GM12801 (cell line): ENCODE measurements around the gene SMG5.

Experiments used
- CTCF ChIP-seq: IDR thresholded peaks from one replicate; pipeline ENCODE4 v1.5.1; 2011; ENCODE audit warnings: control low read depth; ENCODE audit not compliant: insufficient read length; ENCODE audit errors: extremely low read depth

The SMG5 gene

DNA sequence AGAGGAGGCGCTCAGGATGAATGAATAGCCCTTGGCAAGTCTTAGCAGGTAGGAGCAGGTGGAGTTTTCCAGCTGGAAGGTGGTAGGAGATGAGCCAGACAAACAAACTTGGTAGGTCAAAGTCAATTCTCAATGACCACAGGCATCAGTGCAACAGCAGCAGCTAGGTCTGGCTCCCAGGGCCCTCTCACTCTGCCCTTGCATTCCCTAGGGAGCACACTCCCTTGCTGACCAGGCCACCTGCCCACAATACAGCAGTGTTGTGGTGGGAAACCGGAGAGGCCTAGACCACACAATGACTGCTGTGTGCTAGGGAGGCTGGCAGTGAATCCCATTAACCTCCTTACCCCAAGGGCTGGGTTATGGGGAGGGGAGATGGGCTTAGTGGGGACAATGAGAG lies 21.7 kb downstream of the SMG5 start:
- no peak for TF ChIP-seq CTCF

GRCh38 chr1:156259805-156260204 lies 22.8 kb downstream of the SMG5 start:
- TF ChIP-seq CTCF, result no peak

DNA sequence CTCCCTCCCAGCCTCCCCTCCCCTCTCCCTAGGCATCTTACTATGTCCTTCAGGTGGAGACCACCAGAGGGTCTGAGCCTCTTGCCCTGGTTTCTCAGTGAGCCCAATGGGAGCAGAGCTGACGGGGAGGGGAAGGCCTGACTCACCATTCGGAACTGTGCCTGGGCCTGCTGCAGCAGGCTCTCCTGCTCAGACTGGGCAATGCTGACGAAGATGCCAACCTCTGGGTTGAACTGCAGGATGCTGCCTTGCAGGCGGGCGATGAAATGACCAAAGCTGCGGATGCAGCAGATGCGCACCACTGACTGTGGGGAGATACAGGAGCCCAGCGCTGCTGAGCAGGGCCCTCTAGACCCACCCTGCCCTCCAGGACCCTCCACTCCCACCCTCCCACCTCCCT lies 23.8 kb downstream of the SMG5 start:
- no peak for TF ChIP-seq CTCF

DNA sequence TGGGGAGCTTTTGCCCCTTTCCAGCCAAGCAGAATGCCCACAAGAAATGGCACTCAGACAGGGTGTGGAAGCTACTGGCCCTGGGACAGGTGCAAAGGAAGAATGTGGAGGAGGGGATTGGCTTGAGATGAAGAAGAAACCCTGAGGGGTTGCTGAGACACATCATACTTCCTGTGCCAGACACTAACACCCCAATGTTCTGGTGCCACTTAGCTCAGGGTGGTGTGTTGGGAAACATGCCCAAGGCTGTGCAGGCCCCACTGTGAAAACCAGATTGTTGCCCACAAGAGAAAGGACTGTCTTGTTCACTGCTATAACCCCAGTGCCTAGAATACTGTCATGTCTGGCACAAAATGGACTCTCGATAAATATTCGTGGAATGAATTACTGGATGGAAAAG lies 24.9 kb downstream of the SMG5 start:
- TF ChIP-seq CTCF, result no peak

GRCh38 chr1:156253634-156254033 lies 29.0 kb downstream of the SMG5 start:
- TF ChIP-seq CTCF, result no peak

GRCh38 chr1:156251527-156251926 lies 31.1 kb downstream of the SMG5 start:
- no peak for TF ChIP-seq CTCF

DNA sequence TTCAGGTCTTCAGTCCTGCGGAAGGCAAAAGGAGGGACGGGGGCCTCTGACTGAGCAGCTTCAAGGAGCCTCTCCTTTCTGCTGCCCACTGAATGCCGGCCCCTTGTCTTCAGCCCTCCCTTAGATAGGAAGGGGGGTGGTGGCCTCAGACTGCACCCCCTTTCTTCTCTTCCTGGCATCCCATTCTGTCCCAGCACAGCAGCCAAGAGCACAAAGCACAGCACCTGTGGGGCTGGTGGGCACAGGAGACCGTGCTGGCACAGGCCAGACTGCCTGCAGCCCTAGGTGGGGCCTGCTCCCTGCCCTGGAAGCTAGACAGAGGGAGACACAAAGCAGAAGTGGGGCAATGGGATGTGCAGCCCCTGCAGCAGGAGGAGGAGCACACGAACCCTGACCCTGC lies 33.0 kb downstream of the SMG5 start:
- TF ChIP-seq CTCF, result no peak

GRCh38 chr1:156248323-156248683 lies 34.3 kb downstream of the SMG5 start:
- TF ChIP-seq CTCF, result no peak
